Left kidney (tissue), 8 donors: Measurements from ENCODE around the gene GABARAP. TPM values are rescaled to one million over a fixed set of nuclear protein-coding genes. Genes with fewer than 3 reads are reported as not detected.

ENCODE experiments used
- DNase-seq: peaks from one replicate; pipeline ENCODE4 v3.0.0-alpha.2; 2013
- long read RNA-seq, 8 donors: transcript quantifications; one replicate each; lab custom pipeline, GENCODE V29; 2026
- polyA plus RNA-seq: library from polyadenylated mRNA; unstranded; fragments of 120-200 nt; gene quantifications from one replicate; pipeline ENCODE4 v1.2.1, GENCODE V29; 2013; ENCODE audit not compliant: insufficient read length

GABARAP gene
- polyA plus RNA-seq, result 390 TPM
- long read RNA-seq, donor 1, transcript GABARAP-205 (3 exons, 476 nt), result minor isoform, 16 of 489 reads
- long read RNA-seq, donor 1, transcript GABARAP-201 (4 exons, 1,634 nt), result major isoform, 418 of 489 reads
- long read RNA-seq, donor 1, transcript GABARAP-204 (3 exons, 837 nt), result minor isoform, 27 of 489 reads
- long read RNA-seq, donor 1, partial matches to known transcripts, result 20 of 489 reads
- long read RNA-seq, donor 1, other reads (novel, unspliced or antisense), result 5 of 489 reads
- long read RNA-seq, donor 2, transcript GABARAP-201 (4 exons, 1,634 nt), result major isoform, 358 of 391 reads
- long read RNA-seq, donor 2, transcript GABARAP-204 (3 exons, 837 nt), result minor isoform, 14 of 391 reads
- long read RNA-seq, donor 2, transcript GABARAP-202 (3 exons, 583 nt), result minor isoform, 5 of 391 reads
- long read RNA-seq, donor 2, partial matches to known transcripts, result 9 of 391 reads
- long read RNA-seq, donor 2, other reads (novel, unspliced or antisense), result 0 of 391 reads
- long read RNA-seq, donor 3, transcript GABARAP-204 (3 exons, 837 nt), result minor isoform, 9 of 231 reads
- long read RNA-seq, donor 3, transcript GABARAP-201 (4 exons, 1,634 nt), result major isoform, 217 of 231 reads
- long read RNA-seq, donor 3, partial matches to known transcripts, result 0 of 231 reads
- long read RNA-seq, donor 3, other reads (novel, unspliced or antisense), result 0 of 231 reads
- long read RNA-seq, donor 4, transcript GABARAP-201 (4 exons, 1,634 nt), result major isoform, 37 of 45 reads
- long read RNA-seq, donor 4, partial matches to known transcripts, result 0 of 45 reads
- long read RNA-seq, donor 4, other reads (novel, unspliced or antisense), result 0 of 45 reads
- long read RNA-seq, donor 5, transcript GABARAP-201 (4 exons, 1,634 nt), result major isoform, 553 of 583 reads
- long read RNA-seq, donor 5, transcript GABARAP-204 (3 exons, 837 nt), result minor isoform, 19 of 583 reads
- long read RNA-seq, donor 5, partial matches to known transcripts, result 0 of 583 reads
- long read RNA-seq, donor 5, other reads (novel, unspliced or antisense), result 5 of 583 reads
- long read RNA-seq, donor 6, transcript GABARAP-205 (3 exons, 476 nt), result minor isoform, 8 of 418 reads
- long read RNA-seq, donor 6, transcript GABARAP-201 (4 exons, 1,634 nt), result major isoform, 355 of 418 reads
- long read RNA-seq, donor 6, transcript GABARAP-204 (3 exons, 837 nt), result minor isoform, 29 of 418 reads
- long read RNA-seq, donor 6, partial matches to known transcripts, result 20 of 418 reads
- long read RNA-seq, donor 6, other reads (novel, unspliced or antisense), result 0 of 418 reads
- long read RNA-seq, donor 7, transcript GABARAP-201 (4 exons, 1,634 nt), result major isoform, 469 of 521 reads
- long read RNA-seq, donor 7, transcript GABARAP-204 (3 exons, 837 nt), result minor isoform, 26 of 521 reads
- long read RNA-seq, donor 7, transcript GABARAP-205 (3 exons, 476 nt), result minor isoform, 5 of 521 reads
- long read RNA-seq, donor 7, partial matches to known transcripts, result 17 of 521 reads
- long read RNA-seq, donor 7, other reads (novel, unspliced or antisense), result 0 of 521 reads
- long read RNA-seq, donor 8, transcript GABARAP-201 (4 exons, 1,634 nt), result major isoform, 156 of 162 reads
- long read RNA-seq, donor 8, partial matches to known transcripts, result 0 of 162 reads
- long read RNA-seq, donor 8, other reads (novel, unspliced or antisense), result 0 of 162 reads

GRCh38 chr17:7241783-7242716, at the start of gene GABARAP:
TSS of gene GABARAP (minus strand) at chr17:7242449. CDS start at chr17:7242330, 119 bp downstream.
- peak; percentile 96 for DNase-seq

DNA sequence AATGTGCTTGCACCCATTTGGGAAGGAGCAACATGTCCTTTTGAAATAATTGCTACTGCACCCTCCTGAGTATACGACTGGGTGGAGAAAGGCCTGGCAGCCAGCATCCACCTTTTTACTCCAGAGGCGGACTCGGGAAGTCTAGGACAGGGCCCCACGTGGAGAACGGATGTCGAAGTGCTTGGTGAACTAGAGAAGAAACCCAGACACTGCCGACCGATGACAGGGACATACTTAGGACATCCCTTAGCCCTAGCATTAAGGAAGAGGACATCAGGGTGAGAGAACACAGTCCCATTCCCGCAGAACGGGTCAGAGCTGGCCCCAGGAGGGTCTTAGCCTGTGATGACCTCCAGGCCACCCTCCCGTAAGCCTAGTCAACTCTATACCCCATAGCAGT, 48.4 kb upstream of the GABARAP start:
- DNase-seq, result no peak

- DNase-seq, result no peak
Observed at GRCh38 chr17:7290166-7290565, 47.9 kb upstream of the GABARAP start.

DNA sequence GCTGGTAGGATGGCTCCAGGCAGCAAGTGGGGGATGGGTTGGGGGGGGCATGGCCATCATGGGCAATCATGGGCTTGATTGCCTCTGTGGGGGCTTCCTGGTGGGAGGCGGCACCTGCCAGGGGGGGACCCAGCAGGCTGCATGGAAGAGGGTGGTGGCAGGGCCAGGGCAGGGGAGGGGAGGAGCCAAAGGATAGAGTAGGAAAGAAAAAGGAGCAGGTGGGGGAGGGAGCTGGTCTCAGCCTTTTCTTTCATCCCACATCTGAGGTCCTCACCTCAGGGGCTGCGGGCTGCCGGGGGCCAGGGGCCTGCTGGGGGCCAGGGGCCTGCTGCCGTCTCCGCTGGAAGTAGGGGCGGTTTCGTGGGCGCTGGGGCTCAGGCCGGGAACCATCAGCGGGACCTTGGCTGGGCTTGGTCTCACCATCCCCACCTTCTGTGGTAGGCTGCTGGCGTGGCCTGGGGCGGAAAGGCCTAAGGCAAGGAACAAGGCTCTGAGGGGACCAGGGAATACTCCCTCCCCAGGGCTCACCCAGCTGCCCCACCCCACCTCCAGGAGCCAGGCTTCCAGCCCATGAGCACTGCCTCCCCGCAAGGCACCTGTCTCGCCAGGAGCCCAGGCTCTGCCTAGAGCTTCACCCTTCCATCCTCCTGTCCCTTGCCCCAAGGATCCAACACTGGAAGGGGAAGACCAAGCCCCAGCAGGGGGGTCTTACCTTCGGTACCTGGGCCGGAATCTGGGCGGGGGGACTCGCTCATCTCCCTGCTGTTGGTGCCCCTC, 47.2 kb upstream of the GABARAP start:
- DNase-seq, result no peak

DNA sequence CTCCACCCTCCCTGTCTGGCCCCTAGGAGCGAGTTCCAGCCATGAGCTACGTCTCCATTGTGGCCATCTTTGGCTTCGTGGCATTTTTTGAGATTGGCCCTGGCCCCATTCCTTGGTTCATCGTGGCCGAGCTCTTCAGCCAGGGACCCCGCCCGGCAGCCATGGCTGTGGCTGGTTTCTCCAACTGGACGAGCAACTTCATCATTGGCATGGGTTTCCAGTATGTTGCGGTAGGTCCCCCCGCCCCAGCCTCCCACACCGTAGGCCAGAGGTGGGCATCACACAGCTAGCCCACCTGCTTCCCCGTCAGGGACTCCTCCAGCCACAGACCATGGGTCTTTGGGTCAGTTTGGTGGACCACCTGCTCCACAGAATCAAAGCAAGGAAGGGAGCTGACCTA, 43.4 kb upstream of the GABARAP start:
- DNase-seq, result no peak

GRCh38 chr17:7284911-7285310, 42.7 kb upstream of the GABARAP start:
- no peak for DNase-seq

GRCh38 chr17:7283471-7284216, 41.4 kb upstream of the GABARAP start:
- no peak for DNase-seq

GRCh38 chr17:7282752-7283321, 40.6 kb upstream of the GABARAP start:
- no peak for DNase-seq

- DNase-seq, result peak; percentile 53
Observed at GRCh38 chr17:7281953-7282751, 39.9 kb upstream of the GABARAP start.

DNA sequence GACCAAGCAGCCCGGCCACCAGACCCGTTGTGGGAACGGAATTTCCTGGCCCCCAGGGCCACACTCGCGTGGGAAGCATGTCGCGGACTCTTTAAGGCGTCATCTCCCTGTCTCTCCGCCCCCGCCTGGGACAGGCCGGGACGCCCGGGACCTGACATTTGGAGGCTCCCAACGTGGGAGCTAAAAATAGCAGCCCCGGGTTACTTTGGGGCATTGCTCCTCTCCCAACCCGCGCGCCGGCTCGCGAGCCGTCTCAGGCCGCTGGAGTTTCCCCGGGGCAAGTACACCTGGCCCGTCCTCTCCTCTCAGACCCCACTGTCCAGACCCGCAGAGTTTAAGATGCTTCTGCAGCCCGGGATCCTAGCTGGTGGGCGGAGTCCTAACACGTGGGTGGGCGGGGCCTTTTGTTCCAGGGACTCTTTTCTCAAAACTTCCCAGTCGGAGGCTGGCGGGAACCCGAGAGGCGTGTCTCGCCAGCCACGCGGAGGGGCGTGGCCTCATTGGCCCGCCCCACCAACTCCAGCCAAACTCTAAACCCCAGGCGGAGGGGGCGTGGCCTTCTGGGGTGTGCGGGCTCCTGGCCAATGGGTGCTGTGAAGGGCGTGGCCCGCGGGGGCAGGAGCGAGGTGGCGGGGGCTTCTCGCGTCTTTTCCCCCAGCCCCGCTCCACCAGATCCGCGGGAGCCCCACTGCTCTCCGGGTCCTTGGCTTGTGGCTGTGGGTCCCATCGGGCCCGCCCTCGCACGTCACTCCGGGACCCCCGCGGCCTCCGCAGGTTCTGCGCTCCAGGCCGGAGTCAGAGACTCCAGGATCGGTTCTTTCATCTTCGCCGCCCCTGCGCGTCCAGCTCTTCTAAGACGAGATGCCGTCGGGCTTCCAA, 39.1 kb upstream of the GABARAP start, which contains the start of gene SLC2A4:
TSS of gene SLC2A4 (plus strand) at position 645 of the 879 bp plus-strand sequence. CDS start at position 862, 217 bp downstream.
- peak; percentile 97 for DNase-seq

GRCh38 chr17:7280519-7281073, 38.3 kb upstream of the GABARAP start:
- DNase-seq, result peak; percentile 80

GRCh38 chr17:7279448-7279847, 37.2 kb upstream of the GABARAP start:
- DNase-seq, result no peak

- no peak for DNase-seq
Observed at GRCh38 chr17:7266784-7267183, 24.5 kb upstream of the GABARAP start.

DNA sequence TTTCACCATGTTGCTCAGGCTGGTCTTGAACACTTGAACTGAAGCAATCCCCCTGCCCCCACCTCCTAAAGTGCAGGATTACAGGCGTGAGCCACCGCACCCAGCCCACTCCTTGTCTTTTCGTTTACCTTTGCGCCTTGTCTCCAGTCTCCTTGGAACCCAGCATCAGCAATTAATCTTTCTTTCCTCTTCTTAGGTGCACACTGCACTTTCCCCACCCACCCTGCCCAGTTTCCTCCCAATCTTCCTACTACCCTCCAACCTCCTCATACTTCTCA, 21.5 kb upstream of the GABARAP start:
- no peak for DNase-seq

GRCh38 chr17:7262935-7263800, 20.9 kb upstream of the GABARAP start:
- no peak for DNase-seq
